ENCODE data around the gene SGMS1.

DNA sequence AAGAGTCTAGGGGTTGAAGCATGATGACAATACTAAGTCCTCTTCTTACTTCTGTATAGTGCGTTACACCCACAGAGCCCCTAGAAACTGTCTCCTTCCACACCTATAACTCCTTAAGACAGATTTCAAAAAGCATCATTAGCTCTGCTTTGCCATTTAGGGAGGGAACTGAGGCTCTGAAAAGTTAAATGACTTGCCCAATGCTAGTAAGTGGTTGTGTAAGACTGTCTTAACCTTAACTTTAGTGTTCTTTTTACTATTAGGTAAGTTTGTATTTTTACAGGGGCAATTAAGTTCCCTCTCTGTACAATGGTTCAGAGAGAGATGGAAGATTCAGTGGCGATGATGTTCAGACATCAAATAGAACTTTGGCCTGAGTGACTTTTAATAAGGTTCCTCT is 299.7 kb downstream of the SGMS1 start:
- TF ChIP-seq, protein P1, sequence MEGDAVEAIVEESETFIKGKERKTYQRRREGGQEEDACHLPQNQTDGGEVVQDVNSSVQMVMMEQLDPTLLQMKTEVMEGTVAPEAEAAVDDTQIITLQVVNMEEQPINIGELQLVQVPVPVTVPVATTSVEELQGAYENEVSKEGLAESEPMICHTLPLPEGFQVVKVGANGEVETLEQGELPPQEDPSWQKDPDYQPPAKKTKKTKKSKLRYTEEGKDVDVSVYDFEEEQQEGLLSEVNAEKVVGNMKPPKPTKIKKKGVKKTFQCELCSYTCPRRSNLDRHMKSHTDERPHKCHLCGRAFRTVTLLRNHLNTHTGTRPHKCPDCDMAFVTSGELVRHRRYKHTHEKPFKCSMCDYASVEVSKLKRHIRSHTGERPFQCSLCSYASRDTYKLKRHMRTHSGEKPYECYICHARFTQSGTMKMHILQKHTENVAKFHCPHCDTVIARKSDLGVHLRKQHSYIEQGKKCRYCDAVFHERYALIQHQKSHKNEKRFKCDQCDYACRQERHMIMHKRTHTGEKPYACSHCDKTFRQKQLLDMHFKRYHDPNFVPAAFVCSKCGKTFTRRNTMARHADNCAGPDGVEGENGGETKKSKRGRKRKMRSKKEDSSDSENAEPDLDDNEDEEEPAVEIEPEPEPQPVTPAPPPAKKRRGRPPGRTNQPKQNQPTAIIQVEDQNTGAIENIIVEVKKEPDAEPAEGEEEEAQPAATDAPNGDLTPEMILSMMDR (IDR thresholded peaks at IDR 0.05), result no peak
- TF ChIP-seq ZFX (IDR thresholded peaks at IDR 0.05; ENCODE audit: borderline replicate concordance), result no peak
